ENCODE results near the gene MCHR2. TPM values are rescaled to one million over a fixed set of nuclear protein-coding genes. Genes with fewer than 3 reads are reported as not detected.

The MCHR2 gene
- total and polyA plus RNA-seq, 10 of the 15 experiments (the other 5 are each of a cell fraction or from before 2014, with no cell fraction given), result not detected

DNA sequence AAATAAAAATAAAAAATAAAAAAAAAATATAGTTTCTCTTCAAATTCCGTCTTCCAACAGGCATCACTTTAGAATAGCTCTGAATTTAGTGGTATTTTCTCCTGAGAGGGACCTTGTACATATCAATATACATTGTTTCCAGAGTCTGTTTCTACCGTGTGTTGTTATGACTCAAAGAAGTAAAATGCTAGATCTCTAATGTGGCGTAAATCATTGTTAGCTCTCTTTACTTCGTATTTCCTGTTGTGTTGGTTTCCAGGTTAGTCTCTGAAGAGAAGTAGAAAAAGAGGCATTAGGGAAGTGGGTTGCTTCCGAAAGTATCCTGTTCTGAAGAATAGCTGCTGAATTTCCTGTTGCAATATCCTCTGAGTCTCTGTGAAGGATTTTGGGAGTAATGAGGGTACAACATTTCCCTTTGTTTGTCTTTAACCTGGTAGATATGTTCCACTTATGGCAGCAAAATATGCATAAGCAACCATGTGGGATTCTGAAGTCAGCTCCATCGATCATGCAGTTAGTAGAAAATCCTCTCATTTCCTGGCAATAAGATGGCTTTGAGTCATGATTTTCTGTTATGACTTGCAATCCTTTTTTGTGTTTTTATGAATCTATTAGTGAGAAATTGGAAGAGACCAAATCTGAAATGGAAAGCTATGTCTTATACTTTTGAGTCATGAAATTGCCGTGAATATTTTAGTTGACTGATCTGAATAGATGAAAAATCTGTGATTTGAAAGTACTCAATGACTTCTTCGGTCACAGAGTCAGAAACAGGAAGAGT is 42.0 kb upstream of the MCHR2 start:
- no TSS peak for BruUV-seq (replicated peaks)
- Histone ChIP-seq H4K20me1 (ENCODE audit: control insufficient read depth, insufficient read depth) (no peaks in the 10 kb centered on the region), H3K79me2 (ENCODE audit: control insufficient read depth, insufficient read depth, low read length) (no peaks in the 10 kb centered on the region), H3K9me3 (replicated peaks; ENCODE audit: control insufficient read depth, insufficient read depth, low read length) (no peaks in the 10 kb centered on the region), H3K4me1 (ENCODE audit: control insufficient read depth, insufficient read depth, low read length) (no peaks in the 10 kb centered on the region), H2AFZ (ENCODE audit: control insufficient read depth, low read depth, low read length) (no peak overlapping the region), H3K4me2 (ENCODE audit: control insufficient read depth, insufficient read depth) (no peak overlapping the region), H3K9ac (ENCODE audit: control insufficient read depth, insufficient read depth, low read length) (no peak overlapping the region), H3K36me3 (ENCODE audit: control insufficient read depth in 2 of 2, insufficient read depth in 2 of 2, low read length in 1 of 2) (no peaks in the 10 kb centered on the region), H3K4me3 (no peak overlapping the region), H3K27ac (ENCODE audit: control insufficient read depth, insufficient read depth) (no peak overlapping the region), H3K27me3 (replicated peaks in 1 of 2; ENCODE audit: control insufficient read depth in 2 of 2, insufficient read depth in 2 of 2, low read length in 1 of 2) (no peaks in the 10 kb centered on the region)
- ATAC-seq (peak; percentile 43), DNase-seq (ENCODE audit: low read depth, low spot score) (no peak), FAIRE-seq (no peak)
- ChIA-PET CTCF (interaction anchor here (1.0 kb wide), 1 partner anchor 65 kb away, joined by 3 read pairs; no protein-coding TSS in a partner anchor), POLR2A (no interaction called here), SMC1A (ENCODE audit: uncharacterized antibody, unreplicated experiment) (interaction anchor here (1.3 to 2.1 kb wide), 2 partner anchors 10 to 130 kb away, joined by 3 to 7 read pairs; no protein-coding TSS in a partner anchor), RAD21 (ENCODE audit: unreplicated experiment) (no interaction called here)
- intact Hi-C loops (cut with micrococcal nuclease; ENCODE audit: unreplicated experiment) (no loop called here), in situ Hi-C loops (cut with MboI) (no loop called here)
- TF ChIP-seq JUNB (IDR thresholded peaks at IDR 0.05) (peak; percentile 33; the same call in 1 of the 2 replicates), SPI1 (IDR thresholded peaks at IDR 0.05; ENCODE audit: borderline replicate concordance, insufficient read depth, low read depth, low read length) (no peak)
- WGBS (ENCODE audit: insufficient coverage, insufficient replicate concordance, low lambda C conversion rate, missing lambda C conversion rate), result 2% methylated on average over 8 of the region's 8 CpGs

DNA sequence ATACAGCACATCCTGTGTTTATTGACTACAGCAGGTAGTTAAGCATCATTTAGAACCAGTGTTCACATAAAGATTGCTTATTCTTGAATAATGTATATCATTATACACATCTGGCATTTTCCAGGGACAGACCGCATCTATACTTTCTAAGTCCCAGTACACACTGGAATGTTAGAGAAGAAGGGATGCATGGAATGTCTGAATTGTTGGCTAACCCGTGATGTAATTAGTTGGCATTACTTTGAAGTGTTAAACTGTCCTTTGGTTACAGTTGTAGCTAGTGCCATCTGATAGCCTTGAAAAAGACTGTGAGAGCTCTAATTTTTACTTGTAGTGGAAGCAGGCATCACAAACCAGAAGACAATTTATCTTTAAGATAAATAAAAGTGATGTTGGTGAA is 29.8 kb upstream of the MCHR2 start:
- H3K4me3 ChIP-seq, result no peak overlapping the region
- ChIA-PET POLR2A (no interaction called here), CTCF (no interaction called here), RAD21 (ENCODE audit: unreplicated experiment) (no interaction called here), SMC1A (ENCODE audit: uncharacterized antibody, unreplicated experiment) (no interaction called here)
- 0% methylated on average over 2 of the region's 2 CpGs for WGBS (ENCODE audit: insufficient coverage, insufficient replicate concordance, low lambda C conversion rate, missing lambda C conversion rate)
- no peaks in the 10 kb centered on the region for H3K79me2 ChIP-seq (ENCODE audit: control insufficient read depth, insufficient read depth, low read length)
- no peak overlapping the region for H2AFZ ChIP-seq (ENCODE audit: control insufficient read depth, low read depth, low read length)
- H3K27me3 ChIP-seq (replicated peaks in 1 of 2; ENCODE audit: control insufficient read depth in 2 of 2, insufficient read depth in 2 of 2, low read length in 1 of 2), result no peaks in the 10 kb centered on the region
- no peak overlapping the region for H3K27ac ChIP-seq (ENCODE audit: control insufficient read depth, insufficient read depth)
- no peak for ATAC-seq
- H4K20me1 ChIP-seq (ENCODE audit: control insufficient read depth, insufficient read depth), result no peaks in the 10 kb centered on the region
- TF ChIP-seq NFYB (IDR thresholded peaks at IDR 0.05; ENCODE audit: insufficient read depth, low read depth, low read length), result no peak
- no peak for FAIRE-seq
- BruUV-seq (replicated peaks), result no TSS peak
- no peaks in the 10 kb centered on the region for H3K9me3 ChIP-seq (replicated peaks; ENCODE audit: control insufficient read depth, insufficient read depth, low read length)
- intact Hi-C loops (cut with micrococcal nuclease; ENCODE audit: unreplicated experiment) (no loop called here), in situ Hi-C loops (cut with MboI) (no loop called here)
- DNase-seq (ENCODE audit: low read depth, low spot score), result no peak
- H3K4me1 ChIP-seq (ENCODE audit: control insufficient read depth, insufficient read depth, low read length), result no peaks in the 10 kb centered on the region
- no peak overlapping the region for H3K9ac ChIP-seq (ENCODE audit: control insufficient read depth, insufficient read depth, low read length)
- H3K36me3 ChIP-seq (ENCODE audit: control insufficient read depth in 2 of 2, insufficient read depth in 2 of 2, low read length in 1 of 2), result no peaks in the 10 kb centered on the region
- no peak overlapping the region for H3K4me2 ChIP-seq (ENCODE audit: control insufficient read depth, insufficient read depth)
